HG03066 (cell line): ENCODE measurements around the gene RPS6KB2.

Experiments
- ATAC-seq: cut with Tn5 transposase; IDR thresholded peaks from one replicate; pipeline ENCODE4 v1.9.1; 2021; ENCODE audit warnings: low read depth; ENCODE audit not compliant: unreplicated experiment

The RPS6KB2 gene

GRCh38 chr11:67484847-67485311 is 56.6 kb downstream of the RPS6KB2 start:
- ATAC-seq: no peak
